H1 (cell line): ENCODE measurements around the gene C2CD3. TPM values are rescaled to one million over a fixed set of nuclear protein-coding genes. Genes with fewer than 3 reads are reported as not detected.

ENCODE experiments used
- CTCF ChIA-PET: fragments of 300-600 bp; sonication (Branson Sonifier 250); formaldehyde crosslinking; loops from one replicate; lab custom pipeline; 2021; ENCODE audit not compliant: partially characterized antibody; lab: Charles Lee
- POLR2A ChIA-PET: fragments of 300-600 bp; sonication (Branson Sonifier 250); formaldehyde crosslinking; loops from one replicate; lab custom pipeline; 2021; ENCODE audit warnings: inconsistent platforms; ENCODE audit not compliant: partially characterized antibody; lab: Charles Lee
- DNase-seq, 2 experiments: peaks; one replicate each; pipeline versions ENCODE4 v3.0.0 to v3.0.0-alpha.2; 2010 to 2022; ENCODE audit warnings: low spot score in 2 of 2, low read depth in 1 of 2, mixed read lengths in 1 of 2
- FAIRE-seq: peaks from 2 replicates; lab custom pipeline; 2011; peaks lifted over from hg19 to GRCh38; lab: Jason Lieb, UNC
- H2AFZ ChIP-seq: 2 replicates; pipeline ENCODE4 v1.8.1; 2012; ENCODE audit warnings: low read length, inconsistent platforms
- H2AK5ac ChIP-seq: 2 replicates; pipeline ENCODE4 v1.6.1; 2013; ENCODE audit warnings: low read depth, low read length
- H2BK120ac ChIP-seq: replicated peaks from 2 replicates; pipeline ENCODE3; 2013; ENCODE audit warnings: low read depth, low read length, inconsistent platforms
- H2BK12ac ChIP-seq: 2 replicates; pipeline ENCODE4 v1.6.1; 2013; ENCODE audit warnings: low read depth, low read length
- H2BK15ac ChIP-seq: 2 replicates; pipeline ENCODE4 v1.6.1; 2013; ENCODE audit warnings: low read length
- H2BK20ac ChIP-seq: 2 replicates; pipeline ENCODE4 v1.6.1; 2013; ENCODE audit warnings: low read length
- H2BK5ac ChIP-seq: 2 replicates; pipeline ENCODE4 v1.6.1; 2013; ENCODE audit warnings: low read depth, low read length
- H3K14ac ChIP-seq: 2 replicates; pipeline ENCODE4 v1.6.1; 2013; ENCODE audit warnings: inconsistent platforms; ENCODE audit not compliant: insufficient read length
- H3K18ac ChIP-seq: 2 replicates; pipeline ENCODE4 v1.6.1; 2013; ENCODE audit warnings: low read length; ENCODE audit errors: extremely low read depth
- H3K23ac ChIP-seq: 2 replicates; pipeline ENCODE4 v1.6.1; 2013; ENCODE audit warnings: inconsistent platforms; ENCODE audit not compliant: insufficient read length
- H3K23me2 ChIP-seq: 2 replicates; pipeline ENCODE4 v1.6.1; 2013; ENCODE audit warnings: low read depth, low read length
- H3K27ac ChIP-seq: 2 replicates; pipeline ENCODE4 v1.6.1; 2011; ENCODE audit warnings: low read depth, low read length, inconsistent platforms
- H3K27me3 ChIP-seq, 4 experiments: replicated peaks in 1 of 4; 1 replicate in 1 of 4; 2 replicates in 3 of 4; pipeline versions ENCODE4 v1.6.1 to v1.8.1; 2011 to 2013; ENCODE audit warnings: low read length in 3 of 4, mild to moderate bottlenecking in 3 of 4, inconsistent platforms in 2 of 4, mixed read lengths in 2 of 4, moderate library complexity in 1 of 4; ENCODE audit not compliant: control insufficient read depth in 3 of 4, insufficient read depth in 3 of 4; ENCODE audit errors: extremely low read depth in 1 of 4
- H3K36me3 ChIP-seq, 4 experiments: 2 replicates each; pipeline versions ENCODE4 v1.6.1 to v1.8.1; 2011 to 2013; ENCODE audit warnings: mild to moderate bottlenecking in 4 of 4, low read length in 3 of 4, moderate library complexity in 2 of 4, control low read depth in 1 of 4, inconsistent platforms in 1 of 4; ENCODE audit not compliant: insufficient read depth in 4 of 4, control insufficient read depth in 2 of 4
- H3K4ac ChIP-seq: replicated peaks from 2 replicates; pipeline ENCODE3; 2013; ENCODE audit warnings: low read length, low read depth, mixed read lengths, inconsistent platforms; ENCODE audit not compliant: insufficient read length
- H3K4me1 ChIP-seq, 4 experiments: replicated peaks in 1 of 4; 1 replicate in 1 of 4; 2 replicates in 3 of 4; pipeline versions ENCODE4 v1.6.1 to v1.8.1; 2011 to 2013; ENCODE audit warnings: low read length in 3 of 4, inconsistent platforms in 2 of 4, mixed read lengths in 1 of 4; ENCODE audit not compliant: insufficient read depth in 4 of 4, control insufficient read depth in 3 of 4
- H3K4me2 ChIP-seq, 2 experiments: 2 replicates each; pipeline versions ENCODE4 v1.6.1 to v1.8.1; 2011 to 2013; ENCODE audit warnings: low read depth in 2 of 2, low read length in 2 of 2, control low read depth in 1 of 2, inconsistent platforms in 1 of 2, mild to moderate bottlenecking in 1 of 2; ENCODE audit not compliant: insufficient read depth in 1 of 2
- H3K4me3 ChIP-seq, 4 experiments: fragments of 200-600, 300-600 bp in 1 of 4; sonication (generic), shearing (Covaris generic), sonication (Bioruptor Twin) in 1 of 4; 2 replicates each; pipeline versions ENCODE4 v1.5.1 to v1.8.1; 2011 to 2016; ENCODE audit warnings: low read length in 4 of 4, low read depth in 3 of 4, control low read depth in 2 of 4, inconsistent platforms in 2 of 4, mild to moderate bottlenecking in 2 of 4, mixed read lengths in 1 of 4, moderate library complexity in 1 of 4; ENCODE audit not compliant: insufficient read depth in 2 of 4; ENCODE audit errors: extremely low read depth in 1 of 4
- H3K56ac ChIP-seq: replicated peaks from 2 replicates; pipeline ENCODE3; 2013; ENCODE audit warnings: low read depth, mild to moderate bottlenecking, mixed read lengths, low read length, inconsistent platforms; ENCODE audit not compliant: insufficient read length
- H3K79me1 ChIP-seq: 2 replicates; pipeline ENCODE4 v1.6.1; 2013; ENCODE audit warnings: low read depth, low read length, control low read depth
- H3K79me2 ChIP-seq, 2 experiments: 2 replicates each; pipeline versions ENCODE4 v1.6.1 to v1.8.1; 2012 to 2013; ENCODE audit warnings: low read length in 2 of 2, mild to moderate bottlenecking in 2 of 2, inconsistent platforms in 1 of 2; ENCODE audit not compliant: insufficient read depth in 2 of 2, control insufficient read depth in 1 of 2
- H3K9ac ChIP-seq, 4 experiments: replicated peaks in 1 of 4; 1 replicate in 1 of 4; 2 replicates in 3 of 4; pipeline versions ENCODE4 v1.6.1 to v1.8.1; 2011 to 2013; ENCODE audit warnings: low read depth in 3 of 4, low read length in 3 of 4, control low read depth in 2 of 4, mild to moderate bottlenecking in 2 of 4, moderate library complexity in 2 of 4, inconsistent platforms in 1 of 4; ENCODE audit errors: extremely low read depth in 1 of 4
- H3K9me3 ChIP-seq, 2 experiments: 2 replicates each; pipeline versions ENCODE4 v1.6.1 to v1.8.1; 2012 to 2013; ENCODE audit warnings: mild to moderate bottlenecking in 2 of 2, moderate library complexity in 2 of 2, control low read depth in 1 of 2, inconsistent platforms in 1 of 2, low read depth in 1 of 2, low read length in 1 of 2, mixed read lengths in 1 of 2; ENCODE audit not compliant: insufficient read depth in 2 of 2
- H4K20me1 ChIP-seq, 2 experiments: replicated peaks in 1 of 2; 2 replicates each; pipeline versions ENCODE3 to v1.8.1; 2011 to 2013; ENCODE audit warnings: inconsistent platforms in 2 of 2, low read length in 2 of 2, mild to moderate bottlenecking in 1 of 2; ENCODE audit not compliant: insufficient read depth in 2 of 2, control insufficient read depth in 1 of 2
- H4K5ac ChIP-seq: 2 replicates; pipeline ENCODE4 v1.6.1; 2013; ENCODE audit warnings: low read length, low read depth, mixed read lengths, inconsistent platforms; ENCODE audit not compliant: insufficient read length
- H4K8ac ChIP-seq: 2 replicates; pipeline ENCODE4 v1.8.0; 2013; ENCODE audit warnings: mild to moderate bottlenecking, moderate library complexity, low read length, inconsistent platforms; ENCODE audit not compliant: insufficient read depth; ENCODE audit errors: extremely low read depth
- H4K91ac ChIP-seq: replicated peaks from 2 replicates; pipeline ENCODE3; 2013; ENCODE audit warnings: low read length, mixed read lengths, inconsistent platforms; ENCODE audit not compliant: insufficient read length
- CEBPB ChIP-seq: IDR thresholded peaks from 2 replicates; pipeline ENCODE4 v1.6.1; 2012; ENCODE audit warnings: low read depth, low read length
- CTBP2 ChIP-seq: IDR thresholded peaks from 2 replicates; pipeline ENCODE4 v1.7.0; 2011; ENCODE audit warnings: borderline replicate concordance, mild to moderate bottlenecking, moderate library complexity, mixed read lengths, low read length; ENCODE audit not compliant: insufficient read depth, insufficient read length
- E2F6 ChIP-seq: IDR thresholded peaks from 2 replicates; pipeline ENCODE4 v1.6.1; 2012; ENCODE audit warnings: inconsistent platforms
- EGR1 ChIP-seq: IDR thresholded peaks from 2 replicates; pipeline ENCODE4 v1.6.1; 2011; ENCODE audit warnings: low read depth, low read length, borderline replicate concordance
- EZH2 ChIP-seq: fragments of 200-600 bp; sonication (generic); IDR thresholded peaks from 2 replicates; pipeline ENCODE4 v1.7.1; 2012; ENCODE audit warnings: low read depth, mild to moderate bottlenecking, moderate library complexity, low read length, inconsistent platforms; ENCODE audit not compliant: severe bottlenecking
- GABPA ChIP-seq: IDR thresholded peaks from 2 replicates; pipeline ENCODE4 v1.6.1; 2011; ENCODE audit warnings: mild to moderate bottlenecking, low read length, moderate library complexity, borderline replicate concordance; ENCODE audit not compliant: insufficient read depth
- JUND ChIP-seq: IDR thresholded peaks from 2 replicates; pipeline ENCODE4 v1.6.1; 2011; ENCODE audit warnings: mild to moderate bottlenecking, improper control_type of control experiment, low read length
- SIN3A ChIP-seq, 2 experiments: IDR thresholded peaks in 1 of 2; conservative IDR thresholded peaks in 1 of 2; 2 replicates each; pipeline ENCODE4 v1.6.1; 2011 to 2012; ENCODE audit warnings: low read length in 2 of 2, improper control_type of control experiment in 1 of 2, low read depth in 1 of 2, mild to moderate bottlenecking in 1 of 2
- SP4 ChIP-seq: IDR thresholded peaks from 2 replicates; pipeline ENCODE4 v1.6.1; 2012; ENCODE audit warnings: low read length, inconsistent platforms
- TEAD4 ChIP-seq: IDR thresholded peaks from 2 replicates; pipeline ENCODE4 v1.6.1; 2012; ENCODE audit warnings: low read depth, low read length, inconsistent platforms, mixed read lengths
- WGBS, 2 experiments: shearing (Covaris generic) in 1 of 2; methylation state at CpG; one replicate each; pipeline versions ENCODE4 v1.1.6 to v1.1.7; 2013 to 2015; ENCODE audit warnings: low lambda C conversion rate in 2 of 2, mixed read lengths in 2 of 2, inconsistent platforms in 1 of 2, low coverage in 1 of 2, missing lambda C conversion rate in 1 of 2; ENCODE audit not compliant: insufficient replicate concordance in 2 of 2, insufficient coverage in 1 of 2, insufficient read length in 1 of 2; ENCODE audit errors: extremely low coverage in 1 of 2, missing lambda C conversion rate in 1 of 2; 5-methylcytosine and 5-hydroxymethylcytosine counted together
- polyA plus RNA-seq, 7 experiments: library from polyadenylated mRNA; depleted of rRNA in 3 of 7; stranded (reverse) in 5 of 7; unstranded in 2 of 7; fragments of >200 nt in 5 of 7; fragments of 200-250 nt in 2 of 7; gene quantifications; 1 replicate in 5 of 7; 2 replicates in 1 of 7; 4 replicates in 1 of 7; pipeline versions ENCODE4 v1.2.1 to v1.2.3, GENCODE V29; 2011 to 2013; ENCODE audit warnings: missing spikeins in 2 of 7, mixed read lengths in 2 of 7
- total RNA-seq: library from RNA; stranded (reverse); fragmentation: NEBNext Ultra II Directional; extraction: Animal tissue kit (Norgen Biotek cat#: 25700); gene quantifications from 2 replicates; pipeline ENCODE4 v1.2.1, GENCODE V29; 2021

Gene C2CD3
- total and polyA plus RNA-seq, 2 of the 8 experiments (the other 6 are each of a cell fraction or from before 2014, with no cell fraction given): 11.0 to 29.1 TPM

DNA sequence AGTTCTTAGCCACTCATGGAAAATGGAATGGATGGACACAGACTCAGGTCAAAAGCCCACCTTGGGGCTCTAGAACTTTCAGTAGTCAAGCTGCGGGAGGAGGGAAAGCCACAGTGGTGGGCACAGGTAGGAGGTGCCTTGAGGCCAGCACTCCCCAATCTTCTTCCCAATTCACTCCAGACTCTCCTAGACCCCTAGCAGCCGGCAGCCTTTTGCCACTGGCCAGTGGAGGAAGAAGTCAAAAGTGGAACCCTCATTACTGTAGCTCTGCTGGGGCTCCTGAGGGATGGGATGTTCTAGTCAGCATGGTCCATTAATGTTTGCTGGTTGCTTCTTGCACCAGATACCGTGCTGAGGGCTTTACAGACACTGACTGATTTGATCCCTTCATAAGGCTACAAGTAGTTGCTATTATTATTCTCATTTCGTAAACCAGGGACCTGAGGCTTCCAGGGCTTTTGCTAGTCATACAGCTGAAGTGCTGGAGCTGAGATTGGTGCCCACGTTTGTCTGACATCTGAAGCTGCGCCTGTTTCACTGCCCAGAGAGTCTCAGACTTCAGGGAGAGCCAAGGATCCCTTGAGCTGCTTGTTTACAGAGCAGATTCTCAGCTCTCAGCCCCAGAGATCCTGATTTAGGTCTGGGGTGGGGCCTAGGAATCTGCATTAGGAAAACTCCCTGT, 163.0 kb downstream of the C2CD3 start:
- Histone ChIP-seq H3K14ac (no peak overlapping the region), H3K4me3 (no peak overlapping the region), H3K79me2 (no peaks in the 10 kb centered on the region), H4K91ac (no peak overlapping the region), H3K27ac (no peak overlapping the region), H3K56ac (no peak overlapping the region)
- 84% methylated on average over 6 of the region's 6 CpGs; no CpG with 5 or more reads in 1 of the 2 experiments for whole genome bisulfite sequencing, 2 experiments
- CTCF ChIA-PET: interaction anchor here (0.6 to 1.2 kb wide), 3 partner anchors 19 to 739 kb away, joined by 3 read pairs; no protein-coding TSS in a partner anchor
- TF ChIP-seq GABPA: no peak
- no peak for TF ChIP-seq SIN3A (conservative IDR thresholded peaks at IDR 0.05 in 1 of 2, IDR thresholded peaks at IDR 0.05 in 1 of 2; ENCODE audit: low read depth in 1 of 2, low read length in 2 of 2)
- TF ChIP-seq CTBP2: no peak
- TF ChIP-seq TEAD4: no peak
- no peak for TF ChIP-seq EZH2
- TF ChIP-seq E2F6: no peak
- no peak for TF ChIP-seq SP4
- no peak for TF ChIP-seq EGR1
- TF ChIP-seq JUND: no peak
- no peak for TF ChIP-seq CEBPB
- TF ChIP-seq, all 59 proteins: peak for 0
- Histone ChIP-seq H3K27me3 (no peaks in the 10 kb centered on the region), H2AK5ac (no peak overlapping the region), H3K23me2 (no peaks in the 10 kb centered on the region), H2AFZ (no peak overlapping the region), H3K79me1 (no peaks in the 10 kb centered on the region), H3K4ac (no peak overlapping the region), H3K9ac (no peak overlapping the region; a peak in 1 of 7 replicates), H2BK5ac (no peak overlapping the region), H3K36me3 (no peaks in the 10 kb centered on the region; a peak in 1 of 8 replicates), H2BK12ac (no peak overlapping the region), H2BK20ac (no peak overlapping the region), H2BK120ac (no peak overlapping the region), H3K23ac (no peak overlapping the region), H3K4me2 (no peak overlapping the region), H4K20me1 (peaks cover 0 to 3% of the 10 kb centered on the region in 2 experiments), H2BK15ac (no peak overlapping the region), H3K4me1 (no peaks in the 10 kb centered on the region), H4K5ac (no peak overlapping the region), H3K9me3 (no peaks in the 10 kb centered on the region), H3K18ac (no peak overlapping the region), H4K8ac (no peak overlapping the region)
- DNase-seq: no peak
- POLR2A ChIA-PET: interaction anchor here (0.9 to 2.6 kb wide), 4 partner anchors 10 to 31 kb away, joined by 3 to 7 read pairs (median 4); no protein-coding TSS in a partner anchor
- no peak for FAIRE-seq
